Left kidney (tissue), 2 donors: ENCODE results near the gene NDUFS3. TPM values are rescaled to one million over a fixed set of nuclear protein-coding genes. Genes with fewer than 3 reads are reported as not detected.

ENCODE experiments used
- DNase-seq: peaks from one replicate; pipeline ENCODE4 v3.0.0-alpha.2; 2013
- polyA plus RNA-seq: library from polyadenylated mRNA; unstranded; fragments of 120-200 nt; gene quantifications from one replicate; pipeline ENCODE4 v1.2.1, GENCODE V29; 2013; ENCODE audit not compliant: insufficient read length

Gene NDUFS3
- polyA plus RNA-seq, 1 donor = 148 TPM

DNA sequence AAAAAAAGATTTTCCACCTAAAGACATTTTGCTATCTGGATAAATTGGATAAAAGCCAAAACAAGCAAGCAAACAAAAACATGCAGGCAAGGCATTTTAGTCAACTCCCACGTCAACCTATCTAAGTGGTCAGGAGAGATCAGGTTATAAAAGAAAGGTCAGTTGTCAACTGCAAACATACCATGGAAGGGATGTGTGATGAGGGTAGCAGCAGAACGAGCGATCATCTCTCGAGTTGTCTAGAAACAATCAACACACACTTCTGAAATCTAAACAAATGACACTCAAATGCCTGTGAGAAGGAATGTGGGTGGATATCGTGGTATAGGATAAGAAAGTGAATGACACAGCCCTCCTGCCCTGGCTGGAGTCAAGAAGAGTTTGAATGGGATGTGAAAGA is 52.6 kb downstream of the NDUFS3 start:
- no peak for DNase-seq

Other genes starting within 250 kb of the NDUFS3 start
- gene MYBPC3, start 226.4 kb upstream of the NDUFS3 start, polyA plus RNA-seq = 0.13 TPM
- 3.4 TPM for gene SPI1, start 200.5 kb upstream of the NDUFS3 start, polyA plus RNA-seq
- 39.5 TPM for gene SLC39A13, start 170.5 kb upstream of the NDUFS3 start, polyA plus RNA-seq
- 164 TPM for gene PSMC3, start 152.6 kb upstream of the NDUFS3 start, polyA plus RNA-seq
- not detected for gene RAPSN, start 129.9 kb upstream of the NDUFS3 start, polyA plus RNA-seq
- 136 TPM for gene CELF1, start 25.9 kb upstream of the NDUFS3 start, polyA plus RNA-seq
- 44.1 TPM for gene PTPMT1, start 13.5 kb upstream of the NDUFS3 start, polyA plus RNA-seq
- gene KBTBD4, start 104 bp upstream of the NDUFS3 start, polyA plus RNA-seq = 27.2 TPM
- gene FAM180B, start 7.6 kb downstream of the NDUFS3 start, polyA plus RNA-seq = 0.33 TPM
- gene C1QTNF4, start 15.3 kb downstream of the NDUFS3 start, polyA plus RNA-seq = 5.8 TPM
- gene MTCH2, start 63.5 kb downstream of the NDUFS3 start, polyA plus RNA-seq = 129 TPM
- 10.7 TPM for gene AGBL2, start 136.3 kb downstream of the NDUFS3 start, polyA plus RNA-seq
- 228 TPM for gene FNBP4, start 188.3 kb downstream of the NDUFS3 start, polyA plus RNA-seq